ENCODE results near the gene CDH24.

Gene CDH24

DNA sequence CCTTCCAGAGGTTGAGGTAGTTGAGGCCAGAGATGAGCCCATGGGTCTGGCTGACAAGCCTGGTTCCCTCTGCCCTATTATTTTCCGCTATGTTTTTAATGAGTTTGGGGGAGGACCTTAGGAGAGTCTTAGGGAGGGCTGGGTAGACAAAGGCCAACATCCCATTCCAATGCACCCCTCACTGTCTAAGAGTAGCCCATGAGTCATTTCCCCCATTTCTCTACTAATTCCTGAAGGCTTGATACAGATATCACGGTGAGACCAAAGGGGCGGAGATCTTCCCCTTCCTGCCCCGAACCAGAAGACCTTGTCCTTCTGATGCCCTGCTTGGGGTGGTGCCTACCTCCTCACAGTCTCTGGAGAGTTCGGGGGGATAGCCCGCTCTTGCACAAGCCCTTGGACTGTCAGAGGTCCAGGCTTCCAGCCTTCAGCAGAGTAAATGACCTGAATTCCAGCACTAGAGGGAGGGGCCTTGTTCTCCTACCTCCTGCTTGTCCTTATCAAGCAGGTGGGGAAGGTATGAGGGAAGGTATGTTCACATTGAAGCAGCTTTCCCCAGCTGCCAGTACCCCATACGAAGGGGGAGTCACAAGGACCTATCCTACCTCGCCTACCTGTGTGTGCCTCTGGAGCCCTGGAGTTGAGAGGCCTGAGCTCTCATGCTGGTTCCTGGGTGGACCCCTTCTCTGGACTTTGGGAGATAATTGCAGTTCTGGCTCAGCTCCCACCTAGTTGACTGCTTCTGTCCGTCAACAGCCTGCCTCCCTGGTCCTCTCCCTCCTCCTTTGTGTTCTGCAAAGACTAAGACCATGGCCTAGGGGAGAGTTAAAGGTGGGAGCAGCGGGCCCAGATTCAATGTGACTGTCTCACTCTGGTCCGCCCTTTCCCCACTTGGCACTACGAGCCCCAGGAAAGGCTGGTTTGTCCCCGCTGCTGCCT lies 11.6 kb downstream of the CDH24 start:
- no peak for DNase-seq (ENCODE audit: low read depth)

DNA sequence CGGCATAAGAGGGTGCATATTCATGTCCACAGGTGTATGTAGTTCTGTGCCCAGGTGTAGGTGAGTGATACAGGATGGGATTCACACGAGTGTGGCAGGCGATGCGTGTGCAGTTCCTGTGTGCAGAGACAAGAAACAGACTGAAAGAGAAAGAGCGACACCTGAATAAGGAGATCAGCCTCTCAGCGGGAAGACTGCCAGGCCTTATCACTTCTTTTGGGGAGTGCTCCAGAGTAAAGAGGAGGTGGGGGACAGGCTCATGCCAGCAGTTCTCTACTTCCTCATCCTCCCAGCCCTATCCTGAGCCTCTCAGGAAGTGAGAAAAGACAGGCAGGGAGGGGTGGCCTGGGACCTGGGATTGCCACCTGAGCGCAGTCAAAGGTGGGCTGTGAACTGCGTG lies 12.5 kb downstream of the CDH24 start:
- DNase-seq (ENCODE audit: low read depth): no peak

- DNase-seq (ENCODE audit: low read depth): no peak
Measured at GRCh38 chr14:23043754-23044153, 13.6 kb downstream of the CDH24 start.

DNA sequence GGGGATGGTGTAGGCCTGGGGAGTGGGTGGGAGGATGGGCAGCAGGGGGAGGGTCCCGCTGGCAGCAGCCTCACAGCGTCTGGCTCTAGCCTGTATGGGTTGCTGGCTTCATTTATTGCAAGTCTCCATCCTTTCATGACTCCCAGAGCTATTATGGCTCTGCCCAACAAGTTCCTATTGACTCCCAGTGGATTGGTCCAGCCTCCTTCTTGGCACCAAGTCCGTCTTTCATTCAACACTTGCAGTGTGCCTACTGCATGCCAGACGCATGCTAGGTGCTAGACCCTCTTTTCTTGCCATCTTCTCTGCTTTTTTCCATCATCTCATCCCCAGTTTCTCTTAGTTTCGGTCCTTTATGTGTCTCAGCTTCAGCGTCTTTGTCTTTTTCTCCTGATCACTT lies 14.2 kb downstream of the CDH24 start:
- DNase-seq (ENCODE audit: low read depth): no peak

DNA sequence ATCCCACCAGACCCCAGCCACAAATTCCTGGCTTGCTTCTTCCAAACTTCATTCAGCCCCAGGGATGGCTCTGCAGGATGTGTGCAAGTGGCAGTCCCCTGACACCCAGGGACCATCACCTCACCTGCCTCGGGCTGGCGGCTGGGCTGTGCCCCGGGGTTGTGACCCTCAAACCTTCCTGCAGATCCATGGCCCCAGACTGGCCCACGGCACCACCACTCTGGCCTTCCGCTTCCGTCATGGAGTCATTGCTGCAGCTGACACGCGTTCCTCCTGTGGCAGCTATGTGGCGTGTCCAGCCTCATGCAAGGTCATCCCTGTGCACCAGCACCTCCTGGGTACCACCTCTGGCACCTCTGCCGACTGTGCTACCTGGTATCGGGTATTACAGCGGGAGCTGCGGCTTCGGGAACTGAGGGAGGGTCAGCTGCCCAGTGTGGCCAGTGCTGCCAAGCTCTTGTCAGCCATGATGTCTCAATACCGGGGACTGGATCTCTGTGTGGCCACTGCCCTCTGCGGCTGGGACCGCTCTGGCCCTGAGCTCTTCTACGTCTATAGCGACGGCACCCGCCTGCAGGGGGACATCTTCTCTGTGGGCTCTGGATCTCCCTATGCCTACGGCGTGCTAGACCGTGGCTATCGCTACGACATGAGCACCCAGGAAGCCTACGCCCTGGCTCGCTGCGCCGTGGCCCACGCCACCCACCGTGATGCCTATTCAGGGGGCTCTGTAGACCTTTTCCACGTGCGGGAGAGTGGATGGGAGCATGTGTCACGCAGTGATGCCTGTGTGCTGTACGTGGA lies 15.0 kb downstream of the CDH24 start, which contains the start of gene PSMB11:
PSMB11 (plus strand) TSS at position 51 of the 804 bp plus-strand sequence; CDS start at position 65, 14 bp downstream.
- no peak for DNase-seq (ENCODE audit: low read depth)

GRCh38 chr14:23041729-23042128 lies 15.6 kb downstream of the CDH24 start:
- no peak for DNase-seq (ENCODE audit: low read depth)

GRCh38 chr14:23040100-23040499 lies 17.2 kb downstream of the CDH24 start:
- no peak for DNase-seq (ENCODE audit: low read depth)

GRCh38 chr14:23035303-23036144 lies 21.8 kb downstream of the CDH24 start:
- no peak for DNase-seq (ENCODE audit: low read depth)

DNA sequence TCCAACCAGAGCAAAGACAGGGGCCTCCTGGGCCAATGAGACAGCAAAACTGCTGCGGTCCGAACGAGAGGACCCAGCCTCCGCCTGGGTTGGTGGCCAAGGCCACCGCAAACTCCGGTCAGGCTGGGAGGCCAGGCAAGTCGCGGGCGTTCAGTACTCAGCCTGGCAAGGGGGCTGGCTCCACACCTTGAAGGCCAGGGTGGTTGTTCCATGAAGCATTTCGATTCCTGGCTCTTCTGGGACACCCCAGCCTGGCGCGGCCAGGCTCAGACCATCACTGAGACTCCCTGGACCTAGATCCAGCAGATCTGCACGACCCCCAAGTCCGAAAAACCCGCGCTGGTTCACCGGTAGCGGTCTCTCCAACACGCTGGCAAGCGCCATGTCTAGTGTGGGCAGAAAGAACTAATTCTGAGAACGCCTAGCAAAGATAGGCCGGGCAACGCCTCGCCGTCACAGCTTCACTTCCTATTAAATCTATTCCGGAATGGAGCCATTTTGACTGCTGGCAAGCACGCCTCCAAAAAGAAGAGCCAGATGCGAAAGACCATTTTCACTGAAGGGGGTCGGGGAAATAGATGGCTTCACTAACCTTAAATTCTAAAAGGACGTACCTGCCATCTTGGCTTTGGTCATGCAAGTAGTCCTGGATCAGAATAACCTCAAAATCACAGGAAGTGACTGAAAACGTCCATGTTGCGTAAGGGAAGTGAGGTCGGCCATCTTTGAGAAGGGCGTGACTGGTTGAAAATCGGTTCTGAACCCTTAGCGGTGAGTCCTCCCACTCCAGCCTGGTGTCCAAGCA lies 22.6 kb downstream of the CDH24 start, which contains the start of gene PSMB5:
PSMB5 (minus strand) TSS at position 403 of the 805 bp plus-strand sequence; CDS start at position 384, 19 bp downstream.
- DNase-seq (ENCODE audit: low read depth): peak; percentile 96

GRCh38 chr14:23033801-23034497 lies 23.4 kb downstream of the CDH24 start:
- DNase-seq (ENCODE audit: low read depth): no peak

DNA sequence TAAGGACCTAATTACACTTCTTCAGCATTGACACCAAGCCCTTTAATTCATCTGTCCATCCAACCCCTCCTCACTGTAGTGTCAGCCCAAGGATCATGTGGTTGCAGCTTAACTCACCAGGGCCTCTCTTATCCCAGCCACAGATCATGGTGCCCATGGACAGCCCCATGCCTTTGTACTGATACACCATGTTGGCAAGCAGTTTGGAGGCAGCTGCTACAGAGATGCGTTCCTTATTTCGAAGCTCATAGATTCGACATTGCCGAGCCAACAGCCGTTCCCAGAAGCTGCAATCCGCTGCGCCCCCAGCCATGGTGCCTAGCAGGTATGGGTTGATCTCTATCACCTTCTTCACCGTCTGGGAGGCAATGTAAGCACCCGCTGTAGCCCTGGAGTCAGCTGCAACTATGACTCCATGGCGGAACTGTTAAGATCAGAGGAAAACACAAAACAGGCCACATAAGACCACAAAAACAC lies 24.0 kb downstream of the CDH24 start:
- no peak for DNase-seq (ENCODE audit: low read depth)

DNA sequence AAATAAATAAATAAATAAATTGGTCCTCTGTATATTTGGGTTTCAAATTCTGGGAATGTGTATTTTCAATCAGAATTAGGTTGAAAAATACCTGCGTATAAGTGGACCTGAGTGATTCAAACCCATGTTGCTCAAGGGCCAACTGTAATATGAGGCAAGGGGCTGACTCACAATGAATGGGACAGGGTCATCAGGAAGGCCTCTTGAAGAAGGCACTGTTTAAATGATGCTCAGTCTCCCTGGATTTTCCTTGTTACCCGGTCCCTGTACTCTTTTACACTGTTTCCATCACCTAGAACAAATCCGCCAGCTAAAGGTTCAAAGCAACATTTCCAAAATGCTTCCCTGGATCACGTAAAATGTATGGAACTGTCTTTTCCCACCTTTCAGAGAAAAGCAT lies 26.4 kb downstream of the CDH24 start:
- DNase-seq (ENCODE audit: low read depth): no peak

DNA sequence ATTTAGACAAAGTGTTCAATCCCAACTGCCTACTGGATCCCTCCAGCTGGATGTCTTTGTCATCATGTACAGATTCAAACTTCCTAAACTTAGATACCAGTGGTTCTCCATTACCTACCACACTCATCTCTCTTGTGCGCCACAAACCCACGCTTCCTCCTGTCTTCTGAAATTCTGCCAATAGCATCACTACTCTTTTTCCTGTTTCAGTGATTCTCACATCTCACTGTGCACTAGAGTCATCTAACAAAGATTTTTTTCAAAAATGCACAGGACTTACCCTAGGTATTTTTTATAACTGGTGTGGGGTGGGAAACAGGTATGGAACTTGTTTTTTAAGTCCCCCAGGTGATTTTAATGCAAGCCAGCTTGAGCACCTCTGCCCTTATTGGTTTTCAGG lies 28.5 kb downstream of the CDH24 start:
- no peak for DNase-seq (ENCODE audit: low read depth)

DNA sequence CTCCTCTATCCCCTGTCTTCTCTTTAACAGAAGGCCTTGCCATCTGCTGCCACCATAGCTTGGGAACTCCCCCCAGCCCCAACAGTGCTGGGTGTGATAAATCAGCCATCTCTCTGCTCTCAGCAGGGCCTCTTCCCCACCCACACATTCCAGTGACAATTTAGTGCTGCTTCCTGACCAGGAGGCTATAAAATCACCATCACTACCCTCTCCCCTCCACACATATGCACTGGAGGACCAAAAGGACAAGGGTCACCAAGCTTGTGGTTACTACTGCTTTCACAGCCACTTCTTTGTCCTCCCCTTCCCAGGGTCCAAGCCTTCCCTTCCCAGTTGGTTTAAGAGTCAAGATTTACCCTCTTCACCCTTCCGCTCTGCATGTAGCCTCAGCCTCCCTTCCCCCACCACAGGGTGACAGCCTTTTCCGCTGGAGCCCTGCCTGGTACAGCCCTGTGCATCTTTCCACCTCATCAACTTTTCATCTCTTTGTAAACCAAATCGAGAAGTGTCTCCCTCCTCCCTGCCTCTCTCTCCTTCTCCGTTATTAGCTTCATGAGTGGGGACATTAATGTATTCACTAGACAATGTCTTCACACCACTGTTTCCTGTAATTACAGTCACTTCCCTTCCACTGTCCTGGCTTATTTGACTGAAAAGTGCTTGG lies 32.0 kb downstream of the CDH24 start:
- DNase-seq (ENCODE audit: low read depth): no peak

GRCh38 chr14:23024612-23025075 lies 32.7 kb downstream of the CDH24 start:
- DNase-seq (ENCODE audit: low read depth): no peak

DNA sequence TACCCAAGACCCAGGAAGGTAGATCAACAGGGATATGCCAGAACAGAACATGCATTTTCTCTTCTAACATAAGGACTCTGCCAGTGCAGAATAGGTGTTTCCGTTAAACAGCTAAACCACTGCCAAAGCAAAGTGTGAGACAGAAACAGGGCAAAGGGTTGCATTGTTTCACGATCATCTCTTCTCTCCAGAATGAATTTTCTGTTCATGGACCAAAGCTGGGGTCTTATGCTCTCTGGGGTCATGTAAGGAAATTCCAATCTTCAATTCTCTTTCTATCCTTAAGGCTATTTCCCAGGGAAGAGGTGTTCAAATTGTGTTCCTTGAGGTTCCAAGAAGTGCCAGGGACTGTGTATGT lies 33.5 kb downstream of the CDH24 start:
- DNase-seq (ENCODE audit: low read depth): no peak

- no peak for DNase-seq (ENCODE audit: low read depth)
Measured at GRCh38 chr14:23023022-23023794, 34.1 kb downstream of the CDH24 start.

- DNase-seq (ENCODE audit: low read depth): no peak
Measured at GRCh38 chr14:23021889-23022442, 35.4 kb downstream of the CDH24 start.

DNA sequence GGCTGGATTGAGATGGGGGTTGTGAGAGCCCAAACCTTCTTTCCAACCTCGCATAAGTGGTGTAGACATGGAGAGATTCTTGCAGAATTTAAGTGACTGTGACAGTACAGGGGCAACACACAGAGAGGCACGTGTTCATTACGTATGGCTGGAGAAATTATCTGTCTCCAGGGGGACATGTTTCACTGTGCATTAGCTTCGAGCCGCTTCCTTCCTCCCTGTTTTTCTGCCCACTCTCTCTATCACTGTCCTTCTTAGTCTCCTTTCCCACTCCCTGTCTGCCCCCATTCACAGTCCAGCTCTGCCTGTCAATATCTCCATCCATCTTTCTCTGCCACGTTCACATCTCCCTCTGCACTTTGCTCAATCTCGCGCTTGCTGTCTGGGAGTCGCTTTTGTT lies 35.9 kb downstream of the CDH24 start:
- no peak for DNase-seq (ENCODE audit: low read depth)
